Raji (cell line): ENCODE data around the gene DUOX1.

Experiments
- POLR2A ChIP-seq: IDR thresholded peaks from 2 replicates; pipeline ENCODE4 v1.6.1; 2011; ENCODE audit warnings: low read depth, low read length, control low read depth; ENCODE audit not compliant: insufficient read depth

The DUOX1 gene

DNA sequence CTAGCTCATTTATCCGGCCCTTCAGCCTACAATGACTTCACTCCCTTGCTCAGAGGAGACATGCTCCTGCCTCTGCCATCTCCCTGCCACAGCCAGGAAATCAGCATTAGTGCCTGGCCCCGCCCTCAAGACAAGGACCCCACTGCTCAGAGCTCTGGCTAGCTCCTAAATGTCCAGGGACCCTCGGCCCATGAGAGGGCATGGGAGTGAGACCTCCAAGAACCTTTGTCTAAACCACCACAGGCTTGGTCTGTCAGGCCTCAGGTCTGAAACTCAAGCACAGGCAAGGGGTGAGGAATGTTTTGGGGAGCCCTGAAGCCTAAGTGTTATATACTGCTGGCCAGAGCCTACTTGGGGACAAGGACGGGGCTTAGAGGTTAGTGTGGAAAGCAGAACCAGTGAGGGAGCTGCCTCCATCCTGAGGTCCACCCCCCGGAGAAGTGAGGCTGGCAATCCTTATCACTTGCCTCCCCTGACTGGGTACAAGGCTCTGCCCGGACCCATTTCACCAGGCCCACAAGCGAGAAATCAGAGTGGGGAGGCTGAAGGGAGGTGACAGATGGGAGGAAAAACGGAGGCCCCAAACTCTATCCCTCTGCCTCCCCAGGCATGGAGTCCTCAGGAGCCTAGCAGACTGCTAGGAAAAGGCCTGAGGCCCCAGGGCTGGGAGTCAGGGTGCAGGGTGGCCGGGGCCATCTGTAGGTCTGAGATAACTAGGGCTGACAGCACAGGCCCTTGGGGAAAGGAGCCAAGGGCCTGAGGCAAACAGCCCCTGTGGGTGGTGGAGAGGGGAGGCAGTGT, 39.2 kb downstream of the DUOX1 start:
- TF ChIP-seq POLR2A: no peak

DNA sequence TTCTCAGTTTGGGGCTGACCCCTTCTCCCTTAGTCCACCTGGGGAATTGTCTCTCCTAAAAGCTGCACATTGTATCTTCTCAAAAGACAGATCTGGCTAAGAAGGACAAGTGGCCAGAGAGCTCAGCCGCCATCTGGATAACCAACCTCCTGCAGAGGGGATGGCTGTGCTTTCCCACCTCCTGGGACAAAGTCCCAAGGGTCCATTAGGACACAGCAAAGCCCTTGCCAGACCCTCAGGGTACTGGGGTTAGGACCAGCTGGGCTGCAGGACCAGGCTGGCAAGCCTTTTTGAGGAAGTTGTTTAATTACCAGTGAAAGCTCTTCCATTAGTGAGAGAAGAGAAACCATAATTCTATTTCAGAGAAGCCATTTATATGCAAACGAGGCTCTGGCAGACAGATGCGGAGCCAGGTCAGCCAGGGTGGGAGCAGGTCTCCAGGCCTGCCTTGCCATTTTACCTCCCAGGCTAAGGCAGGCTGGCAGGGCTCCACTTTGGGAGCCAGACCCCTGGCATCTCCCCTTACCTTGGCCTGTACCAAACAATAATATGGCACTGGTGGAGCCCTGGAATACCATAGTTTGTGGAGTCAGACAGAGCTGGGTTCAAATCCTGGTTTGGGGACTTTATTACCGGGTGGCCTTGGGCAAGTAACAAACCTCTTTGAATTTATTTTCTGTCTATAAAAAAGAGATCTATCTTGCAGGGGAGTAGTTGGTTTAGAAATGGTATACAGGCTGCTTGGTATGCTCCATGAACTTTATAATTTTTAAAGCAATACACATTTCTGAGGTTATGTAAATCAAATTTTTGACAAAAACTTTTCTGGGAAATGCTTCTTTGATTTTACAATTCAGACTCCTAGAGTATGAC, 40.0 kb downstream of the DUOX1 start:
- TF ChIP-seq POLR2A: no peak

GRCh38 chr15:45171912-45172311, 42.1 kb downstream of the DUOX1 start:
- TF ChIP-seq POLR2A: no peak

DNA sequence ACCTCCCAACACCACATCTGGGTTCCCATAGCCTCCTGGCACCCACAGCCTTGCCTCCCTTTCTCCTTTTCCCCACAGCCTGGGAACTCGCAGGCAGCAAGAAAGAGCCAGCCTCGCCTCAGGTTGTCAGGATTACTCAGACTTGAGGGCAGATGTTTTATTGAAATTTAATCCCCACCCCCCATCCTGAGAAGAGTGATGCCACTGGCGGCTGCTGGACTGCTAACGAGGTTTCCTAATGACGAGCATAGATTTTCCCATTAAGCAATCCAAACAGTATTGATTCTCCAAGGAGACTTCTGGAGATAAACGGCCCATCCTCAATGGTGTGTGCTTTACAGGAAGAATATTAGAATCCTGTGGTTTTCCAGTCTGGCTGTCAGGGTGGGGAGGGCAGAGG, 44.3 kb downstream of the DUOX1 start:
- TF ChIP-seq POLR2A: no peak

DNA sequence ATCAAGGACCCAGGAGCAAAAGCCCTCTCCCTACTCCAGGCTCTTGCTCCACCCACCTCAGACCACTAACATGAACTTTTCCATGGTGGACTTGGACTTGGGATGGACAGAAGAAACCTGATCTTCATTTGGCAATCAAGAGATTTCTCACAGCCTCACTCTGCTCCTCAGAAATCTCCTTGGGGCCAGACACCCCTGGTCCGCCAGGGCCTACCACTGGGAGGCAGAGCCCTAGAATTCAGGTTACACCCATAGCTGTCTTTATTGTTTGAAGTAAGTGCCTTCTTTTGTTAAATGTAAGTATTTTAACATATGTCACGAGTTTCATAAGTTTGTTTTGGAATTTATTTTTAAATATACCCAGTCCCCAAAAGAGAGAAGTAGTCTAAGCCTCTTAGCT, 44.8 kb downstream of the DUOX1 start:
- TF ChIP-seq POLR2A: no peak

- no peak for TF ChIP-seq POLR2A
These were observed 47.5 kb downstream of the DUOX1 start for GRCh38 chr15:45177285-45177684.

- no peak for TF ChIP-seq POLR2A
These were observed 49.6 kb downstream of the DUOX1 start for GRCh38 chr15:45179221-45179985.

DNA sequence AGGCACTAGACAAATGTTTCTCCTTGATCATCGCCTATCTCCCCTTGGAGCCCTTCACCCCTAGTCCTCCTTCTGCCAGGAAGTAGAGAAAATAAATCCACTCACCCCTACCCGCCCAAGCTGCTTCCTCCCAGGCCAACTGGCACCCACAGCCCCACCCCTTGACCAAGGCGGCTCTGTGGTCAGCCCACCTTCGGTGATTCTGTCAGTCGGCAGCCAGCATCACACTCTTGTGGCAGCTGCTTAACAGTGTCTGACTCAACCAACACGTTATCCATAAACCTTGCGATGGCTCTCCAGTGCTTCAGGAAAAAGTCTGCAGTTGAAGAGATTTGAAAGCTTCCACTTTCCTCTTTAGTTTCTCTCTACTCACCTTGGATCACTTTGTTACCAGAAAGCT, 50.4 kb downstream of the DUOX1 start:
- TF ChIP-seq POLR2A: no peak

DNA sequence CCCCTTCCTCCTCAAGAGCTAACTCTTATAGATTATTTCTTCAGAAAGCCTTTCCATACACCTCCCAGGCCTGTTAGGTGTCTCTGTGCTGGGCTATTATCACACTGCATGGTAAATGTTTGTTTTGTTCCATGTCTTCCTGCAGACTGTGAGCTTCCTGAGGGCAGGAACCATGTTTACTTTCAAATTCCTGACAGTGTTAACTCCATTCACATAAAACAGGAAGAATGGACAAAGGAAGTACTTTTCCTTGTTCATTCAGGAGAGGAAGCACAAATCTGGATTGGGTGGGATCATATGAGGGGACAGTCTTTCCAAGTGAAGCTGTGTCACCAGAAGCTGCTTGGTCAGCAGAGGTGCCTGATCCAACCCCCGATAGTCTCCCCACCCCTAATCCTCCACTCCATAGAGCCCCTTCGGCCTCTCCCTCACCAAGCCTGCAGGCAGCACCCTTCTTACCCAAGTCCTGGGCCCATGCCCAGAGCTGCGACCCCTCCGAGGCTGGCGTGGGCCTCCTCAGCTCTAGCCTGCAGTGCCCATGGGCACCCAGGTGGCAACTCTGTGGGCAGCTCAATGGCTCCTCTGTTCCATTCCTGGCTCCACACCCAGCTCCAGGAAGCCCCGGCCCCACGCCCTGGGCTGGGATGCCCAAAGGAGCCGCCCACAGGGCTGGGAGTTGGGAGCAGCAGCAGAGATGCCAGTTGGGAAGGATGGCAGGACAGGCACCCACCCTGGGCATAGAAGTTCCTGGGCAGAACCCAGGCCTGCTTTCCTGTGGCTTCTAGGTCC, 51.0 kb downstream of the DUOX1 start:
- no peak for TF ChIP-seq POLR2A

DNA sequence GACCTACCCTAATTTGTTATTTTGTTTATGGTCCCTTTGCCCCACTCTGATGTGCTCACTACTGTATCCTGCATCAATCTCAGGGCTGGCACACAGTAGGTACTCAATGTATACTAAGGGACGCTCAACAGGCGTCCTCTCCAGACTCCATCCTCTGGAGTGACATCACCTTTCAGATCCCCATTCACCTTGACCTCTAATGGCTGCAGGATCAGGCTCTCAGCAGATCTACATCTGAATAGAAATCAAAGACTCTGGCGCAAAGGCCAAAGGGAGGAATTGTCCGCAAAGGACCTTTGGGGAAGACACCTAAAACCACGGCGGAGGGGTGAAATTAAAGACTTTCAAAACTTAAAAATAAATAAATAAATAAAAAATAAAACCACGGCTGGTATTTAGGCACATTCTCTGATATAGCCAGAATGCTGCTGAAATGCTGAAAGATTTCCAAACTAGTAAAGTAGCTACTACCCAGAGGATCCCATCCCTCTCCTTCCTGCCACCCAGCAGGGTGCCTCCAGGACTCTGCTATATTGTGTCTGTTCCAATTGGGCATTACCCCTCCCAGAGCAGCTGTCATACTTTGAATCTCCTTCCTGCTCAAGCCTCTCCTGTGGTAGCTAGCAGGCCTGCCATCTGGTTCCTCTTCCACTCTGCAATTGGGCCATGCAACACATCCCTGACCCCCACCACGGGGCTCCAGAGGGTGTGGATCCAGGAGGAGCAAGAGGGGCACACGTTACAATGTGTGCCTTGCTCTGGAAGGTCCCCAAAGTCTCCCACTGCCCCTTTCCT, 51.9 kb downstream of the DUOX1 start:
- TF ChIP-seq POLR2A: no peak

DNA sequence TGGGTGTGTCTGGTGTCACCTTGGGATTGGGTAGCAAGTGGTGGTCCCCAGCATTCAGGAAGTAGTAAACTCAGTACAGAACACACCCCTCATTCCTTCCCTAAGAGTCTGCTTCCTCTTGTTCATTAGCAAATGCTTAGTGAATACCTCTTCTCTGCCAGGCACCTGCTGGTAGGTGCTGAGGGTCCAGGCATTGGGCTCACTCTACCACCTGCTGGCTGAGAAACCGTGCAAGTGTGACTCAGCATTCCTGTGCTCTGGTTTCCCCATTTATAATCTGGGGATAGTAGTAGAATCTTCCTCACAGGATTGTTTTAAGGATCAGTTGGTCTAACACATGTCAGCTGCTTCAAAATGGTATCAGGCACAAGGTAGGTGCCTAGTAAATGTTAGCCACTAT, 53.2 kb downstream of the DUOX1 start:
- no peak for TF ChIP-seq POLR2A

- TF ChIP-seq POLR2A: no peak
These were observed 53.7 kb downstream of the DUOX1 start for GRCh38 chr15:45183511-45183910.

GRCh38 chr15:45184562-45185041, 54.8 kb downstream of the DUOX1 start:
- no peak for TF ChIP-seq POLR2A
